GM18870 (cell line): ENCODE measurements around the gene KCTD6.

Source experiments
- ATAC-seq: cut with Tn5 transposase; IDR thresholded peaks from one replicate; pipeline ENCODE4 v1.9.1; 2021; ENCODE audit warnings: moderate library complexity; ENCODE audit not compliant: unreplicated experiment

The KCTD6 gene

DNA sequence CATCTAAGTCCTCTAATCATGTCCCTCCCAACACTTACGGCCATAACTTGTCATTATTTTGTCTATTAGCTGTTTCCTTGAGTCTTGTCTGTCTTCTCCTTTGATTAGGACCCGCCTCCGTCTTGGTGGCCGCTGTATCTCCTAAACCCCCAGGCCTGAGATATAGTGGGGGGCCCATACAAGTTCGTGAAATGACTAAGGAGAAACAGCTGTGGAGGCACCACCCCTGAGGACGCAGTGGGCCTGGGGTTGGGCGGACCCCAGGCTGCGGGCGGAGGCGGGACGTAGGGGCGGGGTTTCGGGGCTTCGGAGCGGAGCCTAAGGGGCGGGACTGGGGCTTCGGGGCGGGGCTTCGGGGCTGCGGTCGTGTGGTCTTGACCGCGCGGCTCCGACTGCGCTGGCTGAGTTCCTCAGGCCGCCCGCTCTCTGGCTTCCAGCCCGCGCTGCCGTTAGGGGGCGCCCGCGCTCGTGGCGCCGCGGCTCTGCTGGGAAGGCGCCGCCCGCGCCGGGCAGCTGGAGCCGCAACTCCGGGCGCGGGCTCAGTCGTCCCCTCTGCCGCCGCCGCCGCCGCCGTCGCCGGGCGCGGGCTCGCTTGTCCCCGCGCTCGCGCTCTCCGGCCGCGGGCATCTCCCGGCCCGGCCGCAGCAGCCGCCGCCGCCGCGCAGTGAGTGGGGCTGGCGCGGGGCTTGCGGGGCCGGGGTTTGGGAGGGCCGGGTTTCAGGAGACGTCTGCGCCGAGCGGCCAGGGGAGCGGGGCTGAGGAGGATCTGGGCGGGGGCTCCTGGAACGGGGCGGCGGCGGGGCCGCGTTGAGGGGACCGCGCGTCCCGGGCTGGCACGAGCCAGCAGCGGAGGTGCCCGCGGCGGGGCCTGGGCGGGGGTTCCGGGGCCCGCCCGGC, at the start of gene KCTD6:
KCTD6 (plus strand) TSS at position 591 of the 897 bp plus-strand sequence. CDS start 6,660 bp downstream, outside the sequence.
- no peak for ATAC-seq

DNA sequence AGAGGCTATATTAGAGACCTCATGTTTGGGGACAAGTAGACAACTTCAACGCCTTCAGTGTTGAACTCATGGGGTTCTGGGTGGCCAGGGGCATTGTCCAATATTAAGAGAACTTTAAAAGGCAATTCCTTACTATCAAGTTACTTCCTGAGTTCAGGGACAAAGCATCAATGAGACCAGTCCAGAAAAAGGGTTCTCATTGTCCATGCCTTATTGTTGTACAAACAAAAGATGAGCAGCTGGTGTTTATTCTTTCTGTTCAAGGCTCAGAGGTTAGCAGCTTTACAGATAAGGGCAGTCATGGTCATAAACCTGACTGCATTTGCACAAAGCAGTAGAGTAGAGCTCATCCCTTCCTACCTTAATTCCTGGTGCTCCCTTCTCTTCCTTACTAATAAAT, 39.7 kb upstream of the KCTD6 start:
- no peak for ATAC-seq

- no peak for ATAC-seq
Measured at GRCh38 chr3:58459160-58459559, 32.7 kb upstream of the KCTD6 start.

GRCh38 chr3:58462829-58463180, 29.1 kb upstream of the KCTD6 start:
- ATAC-seq = no peak

DNA sequence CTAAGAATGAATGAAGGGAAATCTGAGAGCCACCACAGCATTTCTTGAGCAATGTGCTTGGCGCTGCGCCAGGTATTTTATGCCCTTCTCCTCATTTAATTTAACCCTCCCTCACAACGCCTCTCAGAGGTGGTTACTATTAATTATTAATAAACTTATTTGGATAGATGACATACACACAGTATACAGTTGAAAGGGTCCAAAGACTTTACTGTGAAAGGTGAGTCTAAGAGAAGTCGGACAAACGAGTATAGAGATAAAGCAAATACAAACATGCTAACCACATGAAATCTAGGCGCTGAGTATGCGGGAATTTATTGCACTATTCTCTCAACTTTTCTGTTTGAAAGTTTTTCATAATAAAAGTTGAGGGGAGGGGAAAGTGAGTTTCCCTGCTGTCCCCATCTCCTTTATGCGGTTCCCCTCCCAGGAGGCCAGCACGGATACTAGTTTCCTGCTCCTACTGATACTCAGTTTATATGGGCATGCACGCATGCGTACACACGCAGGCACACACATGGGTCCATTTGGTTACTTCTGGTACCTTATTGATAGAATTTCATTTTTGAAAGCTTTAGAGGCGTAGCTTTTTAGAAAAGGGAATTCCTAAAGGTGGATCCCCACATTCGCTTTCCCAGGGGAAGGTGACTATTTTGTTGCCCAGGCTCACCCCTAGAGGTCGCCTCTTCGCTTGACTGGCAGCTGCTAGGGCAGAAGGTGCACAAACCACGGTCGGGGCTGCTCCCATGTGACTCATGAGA, 28.5 kb upstream of the KCTD6 start:
- no peak for ATAC-seq

DNA sequence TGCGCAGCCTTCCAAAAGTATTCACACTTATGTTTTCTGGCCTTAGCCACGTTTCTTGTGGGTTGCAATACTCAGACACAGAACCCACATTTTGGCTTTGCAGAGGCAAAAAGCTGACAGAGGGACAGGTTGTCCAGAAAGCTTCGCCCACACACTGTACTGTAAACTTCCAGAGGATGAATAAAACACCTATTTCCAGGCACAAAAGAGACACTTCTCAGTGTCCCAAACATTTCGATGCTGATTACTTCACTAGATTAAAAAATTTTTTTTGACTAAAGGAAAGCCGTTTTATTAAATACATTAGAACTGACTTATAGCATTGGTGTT, 28.0 kb upstream of the KCTD6 start:
- ATAC-seq = no peak

- no peak for ATAC-seq
Measured at GRCh38 chr3:58464866-58465265, 27.0 kb upstream of the KCTD6 start.

- no peak for ATAC-seq
Measured at GRCh38 chr3:58466899-58467563, 24.9 kb upstream of the KCTD6 start.

DNA sequence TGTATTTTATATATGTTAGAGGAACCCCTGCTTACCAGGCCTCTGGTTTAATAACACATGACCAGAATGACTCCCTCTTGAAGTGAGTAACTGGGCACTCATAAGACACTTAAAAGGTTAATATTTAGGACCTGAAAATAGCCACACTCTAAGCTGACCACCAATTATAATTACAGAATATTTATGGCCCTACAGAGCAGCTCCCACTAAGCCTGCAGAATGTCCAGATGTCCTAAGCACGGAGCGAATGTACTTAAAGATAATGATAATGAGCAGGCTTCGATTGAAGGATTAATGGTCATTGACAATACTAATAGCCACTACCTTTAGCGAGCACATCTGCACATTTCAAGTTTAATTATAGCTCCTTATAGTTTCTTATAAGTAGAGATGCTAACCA, 22.8 kb upstream of the KCTD6 start:
- ATAC-seq = no peak

- no peak for ATAC-seq
Measured at GRCh38 chr3:58470363-58471024, 21.4 kb upstream of the KCTD6 start.

GRCh38 chr3:58471025-58471887, 20.6 kb upstream of the KCTD6 start:
- no peak for ATAC-seq

- ATAC-seq = no peak
Measured at GRCh38 chr3:58473275-58473674, 18.6 kb upstream of the KCTD6 start.

- ATAC-seq = no peak
Measured at GRCh38 chr3:58474348-58474911, 17.5 kb upstream of the KCTD6 start.

DNA sequence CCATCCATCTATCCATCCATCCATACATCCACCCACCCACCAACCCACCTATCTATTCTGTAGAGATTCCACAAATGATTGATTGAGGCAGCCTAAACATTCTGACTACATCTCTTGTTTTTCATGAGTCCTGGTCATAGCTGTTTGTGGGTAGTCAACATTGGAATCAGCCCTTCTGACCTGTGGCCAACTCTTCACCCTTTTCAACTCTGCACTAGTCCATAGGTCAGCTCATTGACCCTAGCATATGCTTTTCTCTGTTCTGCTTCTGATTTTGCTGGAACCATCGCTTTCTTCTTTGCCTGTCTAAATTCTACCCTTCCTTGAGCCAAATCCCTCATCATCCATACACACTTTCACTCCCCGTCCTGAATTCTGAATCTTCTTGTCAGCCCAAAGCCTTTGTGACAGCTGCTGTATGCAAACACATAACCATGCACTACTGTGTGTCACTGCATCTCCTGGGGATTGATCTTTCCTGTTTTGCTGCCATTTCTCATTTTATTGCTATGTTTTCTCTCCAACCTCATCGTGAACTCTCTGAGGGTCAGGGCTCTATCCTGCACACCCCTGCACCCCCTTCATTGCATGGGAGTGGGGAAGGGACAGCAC, 16.8 kb upstream of the KCTD6 start:
- ATAC-seq = no peak

DNA sequence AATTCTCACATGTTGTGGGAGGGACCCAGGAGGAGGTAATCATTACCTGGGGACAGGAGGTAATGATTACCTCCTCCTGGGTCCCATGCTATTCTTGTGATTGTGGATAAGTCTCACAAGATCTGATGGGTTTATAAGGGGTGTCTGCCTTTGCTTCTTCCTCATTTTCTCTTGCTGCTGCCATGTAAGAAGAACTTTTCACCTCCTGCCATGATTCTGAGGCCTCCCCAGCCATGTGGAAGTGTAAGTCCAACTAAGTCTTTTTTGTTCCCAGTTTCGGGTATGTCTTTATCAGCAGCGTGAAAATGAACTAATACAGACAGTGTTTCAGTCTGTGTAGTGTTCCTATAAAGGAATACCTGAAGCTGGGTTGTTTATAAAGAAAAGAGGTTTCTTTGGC, 13.1 kb upstream of the KCTD6 start:
- no peak for ATAC-seq

DNA sequence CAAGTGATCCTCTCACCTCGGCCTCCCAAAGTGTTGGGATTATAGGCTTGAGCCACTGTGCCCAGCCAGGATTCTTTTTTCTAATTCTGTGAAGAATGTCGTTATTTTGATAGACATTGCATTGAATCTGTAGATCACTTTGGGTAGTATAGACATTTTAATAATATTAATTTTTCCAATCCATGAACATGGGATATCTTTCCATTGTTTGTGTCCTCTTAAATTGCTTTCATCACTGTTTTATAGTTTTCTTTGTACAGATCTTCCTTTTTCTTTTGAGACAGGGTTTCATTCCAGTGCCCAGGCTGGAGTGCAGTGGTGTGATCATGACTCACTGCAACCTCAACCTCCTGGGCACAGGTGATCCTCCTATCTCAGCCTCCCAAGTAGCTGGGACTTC, 11.6 kb upstream of the KCTD6 start:
- ATAC-seq = no peak

GRCh38 chr3:58482917-58483636, 8.8 kb upstream of the KCTD6 start:
- no peak for ATAC-seq

- ATAC-seq = no peak
Measured at GRCh38 chr3:58484045-58484721, 7.7 kb upstream of the KCTD6 start.
